Measurements from ENCODE around the gene POGK.

Gene POGK

GRCh38 chr1:166899769-166900168, 60.5 kb downstream of the POGK start:
- H3K4me2 ChIP-seq (ENCODE audit: low read depth, low read length, poor library complexity, severe bottlenecking), result no peak overlapping the region
- no peaks in the 10 kb centered on the region for H3K27me3 ChIP-seq (ENCODE audit: low read length)
- no peaks in the 10 kb centered on the region for H3K9me3 ChIP-seq (ENCODE audit: insufficient read depth, low read length)
- H3F3A ChIP-seq (ENCODE audit: insufficient read depth), result no peaks in the 10 kb centered on the region
- no peaks in the 10 kb centered on the region for H3K9me2 ChIP-seq (replicated peaks; ENCODE audit: insufficient read depth, low read length)
- H3K27ac ChIP-seq (ENCODE audit: low read depth, low read length), result no peak overlapping the region
- H3K36me3 ChIP-seq (ENCODE audit: low read length), result no peaks in the 10 kb centered on the region
- H2AFZ ChIP-seq (ENCODE audit: low read depth, low read length, severe bottlenecking), result no peak overlapping the region
- no peak overlapping the region for H3K4me3 ChIP-seq (ENCODE audit: insufficient read depth, low read length, poor library complexity, severe bottlenecking)
- H3K9ac ChIP-seq (ENCODE audit: low read length), result no peak overlapping the region
- H3K79me2 ChIP-seq (ENCODE audit: insufficient read depth, low read length), result no peaks in the 10 kb centered on the region
- H4K20me1 ChIP-seq (ENCODE audit: low read depth, low read length), result no peaks in the 10 kb centered on the region
- TF ChIP-seq EZH2phosphoT487 (conservative IDR thresholded peaks at IDR 0.05; ENCODE audit: low read length) (no peak), CTCF (IDR thresholded peaks at IDR 0.05; ENCODE audit: insufficient read depth, low read length, poor library complexity, severe bottlenecking) (no peak)

GRCh38 chr1:166900987-166901386, 61.7 kb downstream of the POGK start:
- H3K9me3 ChIP-seq (ENCODE audit: insufficient read depth, low read length), result no peaks in the 10 kb centered on the region
- H2AFZ ChIP-seq (ENCODE audit: low read depth, low read length, severe bottlenecking), result no peak overlapping the region
- H3F3A ChIP-seq (ENCODE audit: insufficient read depth), result no peaks in the 10 kb centered on the region
- TF ChIP-seq EZH2phosphoT487 (conservative IDR thresholded peaks at IDR 0.05; ENCODE audit: low read length) (no peak), CTCF (IDR thresholded peaks at IDR 0.05; ENCODE audit: insufficient read depth, low read length, poor library complexity, severe bottlenecking) (no peak)
- H3K9me2 ChIP-seq (replicated peaks; ENCODE audit: insufficient read depth, low read length), result no peaks in the 10 kb centered on the region
- H3K27me3 ChIP-seq (ENCODE audit: low read length), result no peaks in the 10 kb centered on the region
- no peaks in the 10 kb centered on the region for H3K36me3 ChIP-seq (ENCODE audit: low read length)
- H3K79me2 ChIP-seq (ENCODE audit: insufficient read depth, low read length), result no peaks in the 10 kb centered on the region
- H3K4me2 ChIP-seq (ENCODE audit: low read depth, low read length, poor library complexity, severe bottlenecking), result no peak overlapping the region
- no peaks in the 10 kb centered on the region for H4K20me1 ChIP-seq (ENCODE audit: low read depth, low read length)
- H3K4me3 ChIP-seq (ENCODE audit: insufficient read depth, low read length, poor library complexity, severe bottlenecking), result no peak overlapping the region
- no peak overlapping the region for H3K27ac ChIP-seq (ENCODE audit: low read depth, low read length)
- H3K9ac ChIP-seq (ENCODE audit: low read length), result no peak overlapping the region

- Histone ChIP-seq H2AFZ (ENCODE audit: low read depth, low read length, severe bottlenecking) (no peak overlapping the region), H3K79me2 (ENCODE audit: insufficient read depth, low read length) (no peaks in the 10 kb centered on the region), H4K20me1 (ENCODE audit: low read depth, low read length) (no peaks in the 10 kb centered on the region), H3K36me3 (ENCODE audit: low read length) (no peaks in the 10 kb centered on the region), H3K9me2 (replicated peaks; ENCODE audit: insufficient read depth, low read length) (no peaks in the 10 kb centered on the region), H3F3A (ENCODE audit: insufficient read depth) (no peaks in the 10 kb centered on the region), H3K27me3 (ENCODE audit: low read length) (no peaks in the 10 kb centered on the region), H3K4me3 (ENCODE audit: insufficient read depth, low read length, poor library complexity, severe bottlenecking) (no peak overlapping the region), H3K9me3 (ENCODE audit: insufficient read depth, low read length) (no peaks in the 10 kb centered on the region), H3K4me2 (ENCODE audit: low read depth, low read length, poor library complexity, severe bottlenecking) (no peak overlapping the region), H3K27ac (ENCODE audit: low read depth, low read length) (no peak overlapping the region), H3K9ac (ENCODE audit: low read length) (no peak overlapping the region)
- TF ChIP-seq EZH2phosphoT487 (conservative IDR thresholded peaks at IDR 0.05; ENCODE audit: low read length) (no peak), CTCF (IDR thresholded peaks at IDR 0.05; ENCODE audit: insufficient read depth, low read length, poor library complexity, severe bottlenecking) (no peak)
Observed at GRCh38 chr1:166902279-166902678, 63.0 kb downstream of the POGK start.
